ENCODE measurements around the gene MRM1. TPM values are rescaled to one million over a fixed set of nuclear protein-coding genes. Genes with fewer than 3 reads are reported as not detected.

MRM1 gene
- total RNA-seq, 2 donors from 2014 or later: 6.2 to 26.5 TPM

DNA sequence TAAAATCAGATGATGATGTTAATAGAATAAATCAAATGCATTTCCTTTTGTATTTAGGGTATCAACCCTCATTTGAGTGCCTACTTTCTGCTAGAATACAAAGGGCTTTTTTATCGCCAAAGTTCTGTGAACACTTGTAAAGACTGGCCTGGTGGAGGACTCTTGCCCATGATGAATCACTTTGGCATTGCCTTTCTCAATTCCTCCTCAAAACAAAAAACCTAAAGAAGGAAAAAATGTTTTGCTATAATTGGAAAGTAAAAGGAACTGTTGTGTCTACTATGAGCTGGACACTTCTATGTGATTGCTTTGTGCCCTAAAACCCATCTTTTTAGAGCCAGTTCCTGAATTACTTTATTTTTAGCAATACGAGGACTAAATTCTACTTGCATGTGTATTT, 22.7 kb upstream of the MRM1 start:
- Histone ChIP-seq H3K4me1 (no peaks in the 10 kb centered on the region), H3K27me3 (no peaks in the 10 kb centered on the region), H3K27ac (no peak overlapping the region), H3K9ac (ENCODE audit: low read depth in 2 of 2, low read length in 2 of 2) (no peak overlapping the region), H3K36me3 (peaks cover 9% of the 10 kb centered on the region), H3K4me3 (no peak overlapping the region), H3K9me3 (no peaks in the 10 kb centered on the region)
- intact Hi-C loops (cut with DNase I): no loop called here
- DNase-seq: no peak
- TF ChIP-seq, protein P1, sequence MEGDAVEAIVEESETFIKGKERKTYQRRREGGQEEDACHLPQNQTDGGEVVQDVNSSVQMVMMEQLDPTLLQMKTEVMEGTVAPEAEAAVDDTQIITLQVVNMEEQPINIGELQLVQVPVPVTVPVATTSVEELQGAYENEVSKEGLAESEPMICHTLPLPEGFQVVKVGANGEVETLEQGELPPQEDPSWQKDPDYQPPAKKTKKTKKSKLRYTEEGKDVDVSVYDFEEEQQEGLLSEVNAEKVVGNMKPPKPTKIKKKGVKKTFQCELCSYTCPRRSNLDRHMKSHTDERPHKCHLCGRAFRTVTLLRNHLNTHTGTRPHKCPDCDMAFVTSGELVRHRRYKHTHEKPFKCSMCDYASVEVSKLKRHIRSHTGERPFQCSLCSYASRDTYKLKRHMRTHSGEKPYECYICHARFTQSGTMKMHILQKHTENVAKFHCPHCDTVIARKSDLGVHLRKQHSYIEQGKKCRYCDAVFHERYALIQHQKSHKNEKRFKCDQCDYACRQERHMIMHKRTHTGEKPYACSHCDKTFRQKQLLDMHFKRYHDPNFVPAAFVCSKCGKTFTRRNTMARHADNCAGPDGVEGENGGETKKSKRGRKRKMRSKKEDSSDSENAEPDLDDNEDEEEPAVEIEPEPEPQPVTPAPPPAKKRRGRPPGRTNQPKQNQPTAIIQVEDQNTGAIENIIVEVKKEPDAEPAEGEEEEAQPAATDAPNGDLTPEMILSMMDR (IDR thresholded peaks at IDR 0.05): no peak

DNA sequence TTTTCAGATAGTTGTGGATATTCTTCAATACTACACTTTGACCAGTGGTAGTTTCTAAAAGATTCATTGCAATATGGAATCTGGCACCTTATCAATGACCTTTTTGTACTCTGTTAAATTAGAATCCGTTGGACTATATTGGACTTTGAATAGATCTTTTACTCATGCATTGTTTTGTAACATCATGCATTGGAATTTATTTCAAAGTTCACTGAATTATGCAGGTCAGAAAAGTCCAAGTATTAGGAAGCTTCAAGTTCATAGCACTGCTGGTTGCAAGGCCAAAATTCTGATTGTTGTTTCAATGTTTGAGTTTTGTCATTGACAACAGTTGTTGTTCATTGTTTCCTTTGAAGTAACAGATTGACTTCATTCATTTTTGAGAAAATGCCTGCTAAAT, 17.6 kb upstream of the MRM1 start:
- no peak for DNase-seq
- no peaks in the 10 kb centered on the region for H3K4me1 ChIP-seq
- H3K27me3 ChIP-seq: no peaks in the 10 kb centered on the region
- no peak overlapping the region for H3K4me3 ChIP-seq
- intact Hi-C loops (cut with DNase I): no loop called here
- H3K36me3 ChIP-seq: peaks cover 12% of the 10 kb centered on the region
- no peaks in the 10 kb centered on the region for H3K9me3 ChIP-seq
- TF ChIP-seq, protein P1 (IDR thresholded peaks at IDR 0.05): no peak
- H3K9ac ChIP-seq (ENCODE audit: low read depth in 2 of 2, low read length in 2 of 2): no peak overlapping the region
- no peak overlapping the region for H3K27ac ChIP-seq

DNA sequence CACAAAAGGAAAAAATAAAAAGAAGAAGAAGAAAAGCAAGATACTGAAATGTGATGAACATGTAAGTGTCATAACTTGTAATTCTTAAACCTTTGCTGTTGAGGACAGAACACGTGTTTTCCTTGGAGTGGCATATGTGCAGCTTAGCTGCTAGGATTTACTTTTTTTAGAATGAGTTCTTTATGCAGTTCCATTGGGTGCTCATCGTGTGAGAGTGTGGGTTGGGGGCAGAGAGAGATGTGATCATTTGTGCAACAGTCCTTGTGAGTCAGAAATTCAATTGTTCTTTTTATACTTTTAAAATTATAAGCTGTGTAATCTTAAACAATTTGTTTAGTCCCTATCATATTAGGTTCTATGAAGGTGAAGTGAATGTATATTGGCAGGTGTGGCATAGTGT, 15.2 kb upstream of the MRM1 start:
- Histone ChIP-seq H3K27ac (no peak overlapping the region), H3K9ac (ENCODE audit: low read depth in 2 of 2, low read length in 2 of 2) (no peak overlapping the region), H3K36me3 (peaks cover 3% of the 10 kb centered on the region), H3K27me3 (no peaks in the 10 kb centered on the region), H3K4me3 (no peak overlapping the region), H3K9me3 (no peaks in the 10 kb centered on the region), H3K4me1 (no peaks in the 10 kb centered on the region)
- no peak for DNase-seq
- intact Hi-C loops (cut with DNase I): no loop called here
- TF ChIP-seq, protein P1 (IDR thresholded peaks at IDR 0.05): no peak

DNA sequence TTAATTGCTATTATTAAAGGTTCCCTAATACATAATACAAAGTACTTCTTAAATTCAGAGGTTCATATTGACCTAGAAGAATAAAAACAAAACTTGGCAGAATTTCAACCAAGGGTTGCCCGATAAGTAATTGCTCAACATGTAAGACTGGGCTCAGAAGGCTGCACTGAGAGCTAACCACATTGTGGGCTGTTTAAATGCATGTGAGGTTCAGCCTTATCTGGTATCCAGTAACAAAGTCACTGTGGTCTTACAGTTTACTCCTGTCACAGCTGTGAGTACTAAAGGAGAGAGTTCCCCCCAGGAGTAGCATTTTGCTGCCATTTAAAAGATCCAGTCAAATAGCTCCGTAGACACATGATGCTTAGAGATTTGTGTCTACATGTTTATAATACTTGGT, 11.3 kb upstream of the MRM1 start:
- H3K27ac ChIP-seq: no peak overlapping the region
- no peaks in the 10 kb centered on the region for H3K9me3 ChIP-seq
- H3K4me1 ChIP-seq: no peaks in the 10 kb centered on the region
- TF ChIP-seq, protein P1 (IDR thresholded peaks at IDR 0.05): no peak
- H3K4me3 ChIP-seq: no peak overlapping the region
- no peak overlapping the region for H3K9ac ChIP-seq (ENCODE audit: low read depth in 2 of 2, low read length in 2 of 2)
- H3K27me3 ChIP-seq: no peaks in the 10 kb centered on the region
- DNase-seq: no peak
- peaks cover 2% of the 10 kb centered on the region for H3K36me3 ChIP-seq
- intact Hi-C loops (cut with DNase I): loop anchor here (5.0 kb wide), 1 partner anchor 43 kb away; no protein-coding TSS in a partner anchor

DNA sequence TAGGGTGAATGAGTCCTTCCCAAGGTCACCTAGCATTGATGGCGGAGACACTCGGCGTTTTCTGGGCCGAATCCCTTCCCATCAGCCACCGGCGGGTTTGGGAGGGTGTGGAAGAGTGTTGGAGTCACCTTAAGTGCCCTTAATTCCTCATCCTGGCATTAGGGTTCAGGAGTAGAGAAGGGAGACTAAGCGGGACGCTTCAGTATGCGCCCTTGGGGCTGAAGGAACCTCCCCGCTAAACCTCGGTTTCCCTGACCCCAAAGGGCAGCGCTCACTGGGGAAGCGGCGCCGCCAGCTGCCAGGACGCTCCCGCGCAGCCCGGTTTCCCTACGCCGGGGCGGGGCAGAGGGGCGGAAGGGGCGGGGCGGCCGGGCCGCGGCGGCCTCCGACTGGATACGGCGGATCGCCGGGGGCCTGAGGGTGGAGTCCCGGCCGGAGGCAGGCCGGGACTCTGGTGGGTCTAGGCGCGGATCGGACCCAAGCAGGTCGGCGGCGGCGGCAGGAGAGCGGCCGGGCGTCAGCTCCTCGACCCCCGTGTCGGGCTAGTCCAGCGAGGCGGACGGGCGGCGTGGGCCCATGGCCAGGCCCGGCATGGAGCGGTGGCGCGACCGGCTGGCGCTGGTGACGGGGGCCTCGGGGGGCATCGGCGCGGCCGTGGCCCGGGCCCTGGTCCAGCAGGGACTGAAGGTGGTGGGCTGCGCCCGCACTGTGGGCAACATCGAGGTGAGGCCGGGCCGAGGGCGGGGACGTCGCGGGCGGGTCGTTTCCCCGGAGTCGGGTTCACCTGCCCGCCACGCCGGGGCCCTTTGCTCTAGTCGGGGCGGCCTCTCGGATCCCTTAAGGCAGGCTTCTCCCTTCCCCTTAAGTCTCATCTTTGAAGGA, 9.7 kb upstream of the MRM1 start, which contains the start of gene DHRS11:
TSS of gene DHRS11 (plus strand) at position 446 of the 882 bp plus-strand sequence. CDS start at position 577, 131 bp downstream.
- intact Hi-C loops (cut with DNase I): loop anchor here (5.0 kb wide), 1 partner anchor 44 kb away; no protein-coding TSS in a partner anchor
- H3K27ac ChIP-seq: peak within 1 kb of the TSS; percentile 71
- H3K36me3 ChIP-seq: no peaks in the 10 kb centered on the region
- no peaks in the 10 kb centered on the region for H3K4me1 ChIP-seq
- peak within 1 kb of the TSS; percentile 99 for H3K4me3 ChIP-seq
- peak within 1 kb of the TSS; percentile 82 to 95 for H3K9ac ChIP-seq (ENCODE audit: low read depth in 2 of 2, low read length in 2 of 2)
- TF ChIP-seq, protein P1 (IDR thresholded peaks at IDR 0.05): no peak
- DNase-seq: peak; percentile 91
- no peaks in the 10 kb centered on the region for H3K27me3 ChIP-seq
- no peaks in the 10 kb centered on the region for H3K9me3 ChIP-seq

Measured in colonic mucosa (tissue), 4 donors.